Gastroesophageal sphincter (tissue), 4 donors: Measurements from ENCODE around the gene HSPA1A. TPM values are rescaled to one million over a fixed set of nuclear protein-coding genes. Genes with fewer than 3 reads are reported as not detected.
A peak's percentile ranks its signal among the peaks of the same experiment; 100 is the strongest.
"Not testable (repeated sequence)": the region's sequence is repeated elsewhere in the genome, so short reads cannot be mapped to it uniquely, and the experiment has no call there.

ENCODE experiments used
- ATAC-seq: fragments of 150-250 bp; one replicate; pipeline ENCODE4 v1.9.1; 2016; ENCODE audit warnings: mild to moderate bottlenecking, moderate library complexity
- H3K27ac ChIP-seq, 4 donors: fragments of 200-600 bp; sonication (generic) in 3 of 4; 1 replicate in 3 of 4; 2 replicates in 1 of 4; pipeline ENCODE4 v1.5.1; 2016 to 2019
- H3K27me3 ChIP-seq: fragments of 200-600 bp; sonication (generic); one replicate; pipeline ENCODE4 v1.5.1; 2019
- H3K36me3 ChIP-seq, 2 donors: fragments of 200-600 bp; sonication (generic); one replicate each; pipeline ENCODE4 v1.5.1; 2019; ENCODE audit warnings: control low read depth in 1 of 2
- H3K4me1 ChIP-seq, 3 donors: fragments of 200-600 bp; sonication (generic); 1 replicate in 2 of 3; 2 replicates in 1 of 3; pipeline ENCODE4 v1.5.1; 2016 to 2019; ENCODE audit warnings: control low read depth in 2 of 3
- H3K4me3 ChIP-seq, 2 donors: fragments of 200-600 bp; sonication (generic); one replicate each; pipeline ENCODE4 v1.5.1; 2019; ENCODE audit warnings: mild to moderate bottlenecking in 1 of 2, moderate library complexity in 1 of 2
- H3K9me3 ChIP-seq, 3 donors: fragments of 200-600 bp; sonication (generic); one replicate each; pipeline ENCODE4 v1.5.1; 2017 to 2019; ENCODE audit warnings: control low read depth in 2 of 3
- EP300 ChIP-seq: sonication (generic); formaldehyde crosslinking; IDR thresholded peaks from one replicate; pipeline ENCODE4 v1.6.1; 2017; ENCODE audit warnings: antibody characterized with exemption, mild to moderate bottlenecking
- POLR2A ChIP-seq, 2 donors: fragments of 450-650 bp; IDR thresholded peaks; one replicate each; pipeline ENCODE4 v1.6.1; 2017; ENCODE audit warnings: antibody characterized with exemption in 2 of 2, mild to moderate bottlenecking in 2 of 2, moderate library complexity in 1 of 2
- POLR2AphosphoS5 ChIP-seq: sonication (generic); formaldehyde crosslinking; IDR thresholded peaks from one replicate; pipeline ENCODE4 v1.6.1; 2017; ENCODE audit warnings: antibody characterized with exemption
- WGBS, 2 donors: methylation state at CpG; one replicate each; pipeline ENCODE4 v1.1.5; 2018; ENCODE audit warnings: low coverage in 1 of 2; 5-methylcytosine and 5-hydroxymethylcytosine counted together
- total RNA-seq, 4 donors: library from RNA; depleted of rRNA; stranded (reverse); fragments of >200 nt; gene quantifications; one replicate each; pipeline ENCODE4 v1.1.0, GENCODE V29; 2016
- TF ChIP-seq, protein P1 (sequence below), 4 experiments: fragments of 200-600 bp in 2 of 4; fragments of 450-650 bp in 2 of 4; sonication (generic) in 1 of 4; IDR thresholded peaks; one replicate each; pipeline ENCODE4 v1.5.1; 2017 to 2019; ENCODE audit warnings: antibody characterized with exemption in 4 of 4, mild to moderate bottlenecking in 2 of 4, moderate library complexity in 2 of 4

HSPA1A gene
- total RNA-seq, 4 donors from 2014 or later: 287 to 496 (median 351) TPM

- H3K4me1 ChIP-seq: peaks cover 0 to 22% (median 12%) of the 10 kb centered on the region in 3 donors
- H3K4me3 ChIP-seq: no peak overlapping the region
- H3K27ac ChIP-seq: peak overlapping the region in 2 of 4 donors; percentile 17 to 18
- peaks cover 0 to 52% of the 10 kb centered on the region in 2 donors for H3K36me3 ChIP-seq
- no peak for TF ChIP-seq EP300
- TF ChIP-seq, protein P1, sequence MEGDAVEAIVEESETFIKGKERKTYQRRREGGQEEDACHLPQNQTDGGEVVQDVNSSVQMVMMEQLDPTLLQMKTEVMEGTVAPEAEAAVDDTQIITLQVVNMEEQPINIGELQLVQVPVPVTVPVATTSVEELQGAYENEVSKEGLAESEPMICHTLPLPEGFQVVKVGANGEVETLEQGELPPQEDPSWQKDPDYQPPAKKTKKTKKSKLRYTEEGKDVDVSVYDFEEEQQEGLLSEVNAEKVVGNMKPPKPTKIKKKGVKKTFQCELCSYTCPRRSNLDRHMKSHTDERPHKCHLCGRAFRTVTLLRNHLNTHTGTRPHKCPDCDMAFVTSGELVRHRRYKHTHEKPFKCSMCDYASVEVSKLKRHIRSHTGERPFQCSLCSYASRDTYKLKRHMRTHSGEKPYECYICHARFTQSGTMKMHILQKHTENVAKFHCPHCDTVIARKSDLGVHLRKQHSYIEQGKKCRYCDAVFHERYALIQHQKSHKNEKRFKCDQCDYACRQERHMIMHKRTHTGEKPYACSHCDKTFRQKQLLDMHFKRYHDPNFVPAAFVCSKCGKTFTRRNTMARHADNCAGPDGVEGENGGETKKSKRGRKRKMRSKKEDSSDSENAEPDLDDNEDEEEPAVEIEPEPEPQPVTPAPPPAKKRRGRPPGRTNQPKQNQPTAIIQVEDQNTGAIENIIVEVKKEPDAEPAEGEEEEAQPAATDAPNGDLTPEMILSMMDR (IDR thresholded peaks at IDR 0.05): peak in 3 of 4 experiments; percentile 19 to 55 (median 46)
- TF ChIP-seq POLR2A (IDR thresholded peaks at IDR 0.05): no peak
- TF ChIP-seq POLR2AphosphoS5: no peak
- no peak for ATAC-seq
- no peaks in the 10 kb centered on the region for H3K27me3 ChIP-seq
- H3K9me3 ChIP-seq: no peaks in the 10 kb centered on the region
- 8 to 20% methylated on average over 2 to 4 of the region's 12 CpGs for WGBS, 2 donors
Measured at GRCh38 chr6:31791324-31792089, 23.8 kb upstream of the HSPA1A start.

DNA sequence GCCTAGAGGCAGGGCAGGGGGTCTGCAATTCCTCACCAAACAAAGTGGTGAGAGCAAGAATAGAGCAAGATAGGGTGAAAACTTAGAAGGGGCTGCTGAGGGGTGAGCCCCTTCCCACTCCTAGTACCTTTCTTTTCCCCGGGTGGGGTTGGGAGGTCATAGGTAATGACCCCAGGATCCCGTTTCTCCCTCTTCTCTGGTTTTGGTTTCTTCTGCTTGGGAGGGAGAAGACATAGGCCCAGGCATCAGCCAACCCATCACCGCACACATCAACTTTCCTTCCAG lies 23.3 kb upstream of the HSPA1A start:
- peak overlapping the region in 1 of 4 donors; percentile 18 for H3K27ac ChIP-seq
- ATAC-seq: no peak

GRCh38 chr6:31792761-31793171 lies 22.6 kb upstream of the HSPA1A start:
- no peaks in the 10 kb centered on the region for H3K27me3 ChIP-seq
- no peak for ATAC-seq
- 96% methylated on average over 5 of the region's 12 CpGs; no CpG with 5 or more reads in 1 of the 2 donors for WGBS, 2 donors

More for the DNA sequence above, 23.3 kb upstream of the HSPA1A start:
- no peak for TF ChIP-seq POLR2AphosphoS5
- no peak for TF ChIP-seq POLR2A (IDR thresholded peaks at IDR 0.05)
- TF ChIP-seq EP300: no peak
- TF ChIP-seq, protein P1 (IDR thresholded peaks at IDR 0.05): no peak
- peaks cover 0 to 22% (median 12%) of the 10 kb centered on the region in 3 donors for H3K4me1 ChIP-seq
- H3K9me3 ChIP-seq: no peaks in the 10 kb centered on the region
- WGBS, 2 donors: 81 to 100% methylated on average over 1 to 3 of the region's 3 CpGs
- H3K27me3 ChIP-seq: no peaks in the 10 kb centered on the region
- peaks cover 0 to 52% of the 10 kb centered on the region in 2 donors for H3K36me3 ChIP-seq
- H3K4me3 ChIP-seq: no peak overlapping the region

DNA sequence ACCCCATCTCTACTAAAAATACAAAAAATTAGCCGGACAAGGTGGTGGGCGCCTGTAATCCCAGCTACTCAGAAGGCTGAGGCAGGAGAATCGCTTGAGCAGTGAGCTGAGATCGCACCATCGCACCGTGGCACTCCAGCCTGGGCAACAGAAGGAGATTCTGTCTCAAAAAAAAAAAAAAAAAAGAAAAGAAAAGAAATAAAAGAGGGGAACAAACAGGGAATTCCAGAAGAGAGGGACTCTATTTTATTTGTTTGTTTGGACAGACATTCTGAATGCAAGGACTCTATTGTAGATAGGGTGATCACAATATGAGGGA lies 21.5 kb upstream of the HSPA1A start:
- 87% methylated on average over 6 of the region's 6 CpGs; no CpG with 5 or more reads in 1 of the 2 donors for WGBS, 2 donors
- Histone ChIP-seq H3K27ac (peak overlapping the region in 3 of 4 donors; percentile 95 to 97 (median 96)), H3K36me3 (peaks cover 0 to 46% of the 10 kb centered on the region in 2 donors), H3K4me1 (peaks cover 0 to 22% (median 12%) of the 10 kb centered on the region in 3 donors), H3K4me3 (peak overlapping the region in 1 of 2 donors; percentile 63)
- ATAC-seq, H3K27me3 ChIP-seq, H3K9me3 ChIP-seq: not testable (repeated sequence)

More at GRCh38 chr6:31792761-31793171, 22.6 kb upstream of the HSPA1A start:
- Histone ChIP-seq H3K4me3 (no peak overlapping the region), H3K27ac (peak overlapping the region in 1 of 4 donors; percentile 18), H3K4me1 (peaks cover 0 to 22% (median 12%) of the 10 kb centered on the region in 3 donors), H3K9me3 (no peaks in the 10 kb centered on the region), H3K36me3 (peaks cover 0 to 51% of the 10 kb centered on the region in 2 donors)
- TF ChIP-seq POLR2A (IDR thresholded peaks at IDR 0.05): no peak

DNA sequence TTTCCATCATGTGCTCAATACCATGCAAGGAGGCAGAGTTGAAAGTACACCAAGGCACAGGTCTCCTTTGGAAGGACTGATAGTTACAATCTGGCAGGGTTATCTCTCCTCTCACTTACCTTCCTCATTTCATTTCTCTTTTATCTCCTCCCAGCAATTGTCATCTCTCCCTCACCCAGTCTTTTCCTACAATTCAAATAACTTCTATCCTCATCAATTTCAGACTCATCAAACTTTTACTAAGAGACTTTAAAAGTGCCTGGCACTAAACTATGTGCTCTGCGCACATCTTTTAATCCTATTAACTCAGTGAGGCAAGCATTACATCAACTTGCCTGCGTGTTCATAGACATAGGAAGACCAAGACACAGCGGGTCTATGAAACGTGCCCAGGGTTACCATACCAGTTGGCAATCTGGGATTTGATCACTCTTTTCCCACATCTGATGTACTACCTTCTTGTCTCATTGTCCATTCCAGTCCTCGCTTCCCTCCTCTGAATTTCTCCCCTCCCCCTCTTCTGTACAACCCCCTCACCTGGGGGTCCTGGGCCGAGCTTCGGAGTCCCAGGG lies 21.0 kb upstream of the HSPA1A start:
- no peaks in the 10 kb centered on the region for H3K9me3 ChIP-seq
- WGBS, 2 donors: 10 to 39% methylated on average over 3 to 5 of the region's 7 CpGs
- H3K27me3 ChIP-seq: no peaks in the 10 kb centered on the region
- H3K4me1 ChIP-seq: peaks cover 0 to 22% (median 12%) of the 10 kb centered on the region in 3 donors
- H3K4me3 ChIP-seq: peak overlapping the region; percentile 63 to 66
- H3K36me3 ChIP-seq: peaks cover 0 to 41% of the 10 kb centered on the region in 2 donors
- peak overlapping the region; percentile 65 to 97 (median 96) for H3K27ac ChIP-seq
- ATAC-seq: no peak
- TF ChIP-seq, protein P1 (IDR thresholded peaks at IDR 0.05): no peak
- TF ChIP-seq POLR2A (IDR thresholded peaks at IDR 0.05): no peak
- no peak for TF ChIP-seq POLR2AphosphoS5
- no peak for TF ChIP-seq EP300
